Suppressor macrophage treated with lipopolysaccharide for 4 hours (primary cell): ENCODE data around the gene MAGI2.

Source experiments
- DNase-seq: peaks from one replicate; pipeline ENCODE4 v3.0.0-alpha.2; 2020

The MAGI2 gene

GRCh38 chr7:78769481-78770101 is 683.9 kb downstream of the MAGI2 start:
- peak; percentile 41 for DNase-seq

- no peak for DNase-seq
Measured at GRCh38 chr7:78768859-78769258, 684.6 kb downstream of the MAGI2 start.

GRCh38 chr7:78765943-78766729 is 687.3 kb downstream of the MAGI2 start:
- no peak for DNase-seq

GRCh38 chr7:78764571-78764970 is 688.9 kb downstream of the MAGI2 start:
- no peak for DNase-seq

DNA sequence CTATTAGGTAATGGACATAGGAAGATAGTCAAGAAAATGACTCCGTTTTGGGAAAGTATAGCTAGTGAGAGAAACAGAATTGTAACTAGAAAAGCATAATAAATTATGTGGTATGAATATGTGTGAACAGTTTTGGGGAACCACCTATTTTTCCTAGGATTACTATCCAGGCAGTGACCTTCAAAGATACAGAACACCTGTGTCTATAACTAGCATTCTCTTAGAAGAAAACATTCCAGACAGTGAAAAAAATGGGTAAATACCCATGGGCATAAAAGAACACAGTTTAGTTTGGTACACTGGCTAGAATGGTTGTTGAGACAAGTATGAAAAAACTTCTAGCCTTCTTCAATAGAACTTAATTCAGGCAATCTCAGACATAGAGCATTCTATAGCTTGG is 690.8 kb downstream of the MAGI2 start:
- no peak for DNase-seq

GRCh38 chr7:78760620-78761355 is 692.7 kb downstream of the MAGI2 start:
- no peak for DNase-seq

DNA sequence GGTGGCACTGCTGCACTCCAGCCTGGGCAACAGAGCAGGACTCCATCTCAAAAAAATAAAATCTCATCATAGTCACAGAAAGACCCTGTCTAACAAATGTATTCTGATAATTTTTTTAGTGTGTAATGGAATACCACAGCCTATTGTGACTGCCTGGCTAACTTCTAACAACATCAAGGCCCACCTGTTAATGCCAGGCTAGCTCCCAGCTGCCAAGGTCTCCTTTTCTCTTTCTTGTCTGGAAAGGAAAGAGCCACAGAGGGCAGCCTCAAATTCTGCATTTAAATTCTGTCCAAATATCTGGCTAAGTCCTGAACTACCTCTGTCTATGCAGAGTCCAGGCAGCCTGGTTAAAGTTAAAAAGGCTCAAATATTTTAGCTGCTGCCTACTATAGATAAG is 700.9 kb downstream of the MAGI2 start:
- no peak for DNase-seq

GRCh38 chr7:78751253-78751652 is 702.2 kb downstream of the MAGI2 start:
- DNase-seq: no peak

DNA sequence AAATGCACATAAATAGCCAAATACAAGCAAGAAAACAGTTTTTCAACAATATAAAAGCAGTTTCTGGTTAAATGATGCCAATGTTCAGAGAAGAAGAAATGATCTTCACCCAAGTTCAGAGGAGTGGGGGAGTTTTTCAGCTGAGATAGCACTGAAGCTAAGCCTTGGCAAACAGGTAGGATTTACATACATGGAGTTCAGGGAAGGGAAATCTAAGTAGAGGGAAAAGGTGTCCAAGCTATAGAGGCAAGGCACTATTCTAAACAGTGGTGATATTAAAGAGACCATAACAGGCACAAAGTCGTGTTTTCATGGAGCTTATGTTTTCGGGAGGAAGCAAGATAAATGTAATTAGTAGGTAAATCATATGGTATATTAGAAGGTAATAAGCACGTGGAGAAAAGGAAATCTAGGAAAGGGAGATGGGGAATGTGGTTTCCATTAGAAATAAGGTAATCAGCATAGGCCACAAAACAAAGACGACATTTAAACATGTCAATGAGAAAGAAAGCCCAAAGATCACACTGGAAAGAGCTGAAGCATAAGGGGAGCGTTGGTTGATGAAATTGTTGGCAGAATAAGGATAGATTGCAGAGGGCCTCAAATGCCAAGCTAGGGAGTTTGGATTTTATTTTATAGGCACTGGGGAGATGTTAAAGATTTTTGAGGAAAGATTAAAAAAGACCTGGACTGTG is 704.3 kb downstream of the MAGI2 start:
- DNase-seq: no peak

DNA sequence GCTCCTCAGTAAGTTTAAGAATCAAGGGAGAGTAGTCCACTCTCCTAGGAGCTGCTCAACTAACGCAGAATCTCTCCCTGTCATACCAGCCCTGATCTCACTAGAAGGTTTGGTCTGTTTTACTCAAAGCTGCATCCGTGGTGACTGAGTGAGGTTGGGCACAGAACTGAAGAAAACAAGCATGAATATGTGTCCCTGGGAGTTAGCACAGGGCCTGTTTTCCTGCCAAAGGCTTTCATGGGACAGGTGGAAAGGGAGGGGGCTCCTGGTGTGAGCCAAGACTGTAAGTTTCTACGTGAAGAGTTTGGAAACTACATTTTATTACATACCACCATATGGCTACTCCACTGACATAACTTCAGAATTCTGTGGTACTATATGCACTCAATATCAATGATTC is 705.9 kb downstream of the MAGI2 start:
- no peak for DNase-seq

DNA sequence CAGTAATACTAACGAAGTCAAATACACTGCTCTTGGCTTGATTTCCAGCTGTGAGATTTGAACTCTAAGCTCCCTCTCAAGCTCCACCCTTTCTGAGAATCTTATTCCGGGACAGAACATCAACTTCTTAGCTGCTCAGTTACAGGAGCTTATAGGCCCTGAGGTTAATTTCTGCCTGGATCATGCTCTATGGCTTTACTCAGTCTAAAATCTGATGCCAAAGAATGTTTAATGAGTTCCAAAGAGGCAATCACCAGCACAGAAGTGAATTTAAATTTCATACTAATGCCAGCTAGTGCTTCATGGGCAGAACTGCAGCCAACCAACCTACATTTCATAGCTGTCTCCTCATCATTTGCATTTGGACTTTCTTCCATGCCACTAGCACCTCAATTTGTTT is 707.2 kb downstream of the MAGI2 start:
- DNase-seq: no peak

GRCh38 chr7:78742694-78743093 is 710.8 kb downstream of the MAGI2 start:
- DNase-seq: no peak

- DNase-seq: no peak
Measured at GRCh38 chr7:78736548-78736947, 716.9 kb downstream of the MAGI2 start.

- DNase-seq: no peak
Measured at GRCh38 chr7:78734626-78735025, 718.8 kb downstream of the MAGI2 start.

DNA sequence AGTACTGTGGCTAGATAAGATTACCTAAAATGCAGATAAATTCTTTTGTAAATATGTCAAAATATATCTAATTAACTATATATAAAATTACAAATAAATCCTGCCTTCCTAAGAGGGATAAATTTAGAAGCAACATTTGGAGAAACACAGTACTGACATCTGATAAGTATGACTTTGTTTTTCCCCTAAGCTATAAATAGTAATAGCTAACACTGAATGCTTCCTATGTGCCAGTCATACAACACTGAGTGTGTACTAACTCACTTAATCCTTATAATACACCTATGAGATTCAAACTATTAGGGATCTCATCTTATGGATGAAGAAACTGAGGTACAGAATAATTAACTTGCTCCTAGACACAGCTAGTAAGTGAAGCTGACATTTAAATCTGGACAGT is 733.4 kb downstream of the MAGI2 start:
- no peak for DNase-seq

- no peak for DNase-seq
Measured at GRCh38 chr7:78718212-78718611, 735.3 kb downstream of the MAGI2 start.

DNA sequence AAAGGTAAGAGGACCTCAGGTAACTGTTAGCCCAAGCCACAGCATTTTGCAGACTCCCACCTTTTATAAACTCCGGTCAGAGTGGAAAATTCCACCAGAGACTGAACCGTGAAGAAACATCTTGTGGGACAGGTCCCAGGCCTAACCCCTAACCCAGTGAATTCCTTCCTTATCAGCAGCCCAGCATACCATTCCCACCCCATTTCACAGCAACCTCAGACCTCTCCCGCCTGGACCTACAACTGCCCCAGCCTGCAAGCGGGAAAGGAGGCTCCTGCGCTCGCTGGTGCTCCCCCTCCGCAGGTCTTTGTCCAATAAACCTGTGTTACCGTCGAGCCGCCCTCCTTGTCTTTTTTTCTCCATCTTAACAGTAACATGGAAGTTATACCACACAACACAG is 736.6 kb downstream of the MAGI2 start:
- DNase-seq: no peak

GRCh38 chr7:78714356-78714755 is 739.1 kb downstream of the MAGI2 start:
- DNase-seq: no peak

DNA sequence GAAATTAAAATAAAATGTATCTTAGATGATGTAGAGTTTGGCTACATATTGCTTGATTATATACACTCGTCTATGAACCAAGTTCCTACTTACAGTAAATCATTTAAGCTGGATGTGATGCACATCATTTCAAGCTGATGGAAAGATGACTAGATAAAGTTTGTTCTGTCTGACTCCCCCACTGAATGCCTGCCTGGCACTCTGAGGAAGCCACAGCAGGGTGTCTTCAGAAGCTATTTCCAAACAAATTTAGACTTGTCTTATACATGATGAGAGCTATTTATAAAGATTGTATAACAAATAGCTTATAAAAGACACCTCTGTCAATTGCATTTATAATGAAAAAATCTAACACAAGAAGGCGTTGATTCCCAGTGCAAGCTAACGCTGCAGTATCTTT is 741.4 kb downstream of the MAGI2 start:
- no peak for DNase-seq

DNA sequence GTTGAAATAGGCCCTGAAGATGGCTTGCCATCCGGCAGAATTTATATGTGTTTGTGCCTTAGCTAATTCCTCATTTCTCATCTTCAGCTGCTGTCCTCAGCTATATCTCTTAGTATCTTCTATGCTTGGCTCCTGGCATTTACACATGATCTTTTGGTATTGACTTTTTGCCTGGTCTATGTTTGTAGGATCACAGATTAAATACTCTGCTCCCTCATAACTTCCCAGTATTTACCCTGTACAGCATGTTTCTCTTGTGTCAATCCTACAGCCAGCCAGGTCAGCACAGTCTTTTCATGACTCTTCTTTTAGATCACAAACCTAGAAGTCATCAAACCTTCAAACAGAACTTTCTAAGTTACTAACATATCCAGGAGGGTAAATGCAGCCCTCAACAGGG is 743.8 kb downstream of the MAGI2 start:
- no peak for DNase-seq

- no peak for DNase-seq
Measured at GRCh38 chr7:78704504-78704903, 749.0 kb downstream of the MAGI2 start.

DNA sequence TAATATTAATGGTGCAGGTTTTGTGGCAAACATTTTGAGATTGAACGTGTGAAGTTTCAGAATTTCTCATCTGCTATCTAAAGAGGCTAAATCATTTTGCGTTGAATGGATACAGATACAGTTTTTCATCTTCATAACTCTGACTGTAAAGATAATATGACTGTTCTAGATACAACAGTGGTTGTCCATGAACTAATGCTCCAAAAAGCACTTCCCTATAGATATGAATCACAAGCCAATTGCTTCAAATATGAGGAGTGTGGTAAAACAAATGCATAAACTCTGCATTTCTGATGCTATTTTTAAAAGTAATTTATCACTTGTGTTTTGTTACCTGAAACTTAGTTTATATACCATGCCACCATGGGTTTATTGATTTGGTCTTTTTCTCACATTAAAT is 750.1 kb downstream of the MAGI2 start:
- no peak for DNase-seq

DNA sequence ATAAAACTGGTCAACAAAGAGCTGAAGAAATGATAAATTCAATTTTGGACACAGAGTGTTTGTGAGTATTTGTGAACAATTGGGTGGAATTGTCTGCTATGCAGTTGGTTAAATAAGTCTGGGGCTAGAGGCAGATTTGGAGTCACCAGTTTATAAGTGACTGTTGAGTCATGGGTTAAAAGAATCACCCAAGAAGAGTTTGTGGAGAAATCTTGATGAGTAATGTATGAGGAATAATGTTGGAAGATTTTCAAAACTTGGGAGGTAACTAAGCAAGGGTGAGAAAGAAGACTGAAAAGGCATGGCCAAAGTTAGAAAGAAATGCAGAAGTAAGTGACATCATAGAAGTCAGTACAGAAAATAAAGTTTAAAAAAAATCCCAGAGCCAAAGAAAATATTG is 750.7 kb downstream of the MAGI2 start:
- no peak for DNase-seq

- no peak for DNase-seq
Measured at GRCh38 chr7:78695826-78696225, 757.6 kb downstream of the MAGI2 start.
